ENCODE results near the gene PHC1.
A peak's percentile ranks its signal among the peaks of the same experiment; 100 is the strongest.

PHC1 gene

DNA sequence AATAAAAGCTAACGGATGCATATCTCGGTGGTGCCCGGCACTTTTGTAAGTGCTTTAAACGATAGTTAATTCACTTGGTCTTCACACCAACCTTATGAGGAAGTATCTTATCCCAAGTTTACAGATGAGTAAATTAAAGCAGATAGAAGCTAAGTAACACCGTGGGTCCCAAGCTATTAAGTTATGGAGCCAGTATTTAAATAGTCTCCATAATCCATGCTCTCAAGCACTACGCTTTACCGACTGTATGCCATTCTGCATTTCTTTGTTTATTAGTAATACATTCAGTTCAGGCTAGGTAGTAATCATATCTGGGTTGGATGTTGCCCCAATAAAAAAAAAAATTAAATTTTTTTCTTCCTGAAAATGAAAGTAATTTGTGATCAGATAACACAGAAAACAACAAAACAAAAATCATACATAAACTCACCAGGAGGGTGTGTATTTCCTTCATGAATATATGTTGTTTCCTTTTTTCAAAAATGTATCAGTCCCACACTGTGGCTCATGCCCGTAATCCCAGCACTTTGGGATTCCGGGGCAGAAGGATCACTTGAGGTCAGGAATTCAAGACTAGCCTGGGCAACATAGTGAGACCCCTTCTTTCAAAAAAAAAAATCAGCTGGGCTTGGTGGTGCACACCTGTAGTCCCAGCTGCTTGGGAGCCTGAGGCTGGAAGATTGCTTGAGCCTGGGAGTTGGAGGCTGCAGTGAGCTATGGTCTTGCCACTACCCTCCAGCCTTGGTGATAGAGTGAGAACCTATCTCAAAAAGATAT is 36.6 kb downstream of the PHC1 start:
- WGBS = 56% methylated on average over 6 of the region's 9 CpGs

DNA sequence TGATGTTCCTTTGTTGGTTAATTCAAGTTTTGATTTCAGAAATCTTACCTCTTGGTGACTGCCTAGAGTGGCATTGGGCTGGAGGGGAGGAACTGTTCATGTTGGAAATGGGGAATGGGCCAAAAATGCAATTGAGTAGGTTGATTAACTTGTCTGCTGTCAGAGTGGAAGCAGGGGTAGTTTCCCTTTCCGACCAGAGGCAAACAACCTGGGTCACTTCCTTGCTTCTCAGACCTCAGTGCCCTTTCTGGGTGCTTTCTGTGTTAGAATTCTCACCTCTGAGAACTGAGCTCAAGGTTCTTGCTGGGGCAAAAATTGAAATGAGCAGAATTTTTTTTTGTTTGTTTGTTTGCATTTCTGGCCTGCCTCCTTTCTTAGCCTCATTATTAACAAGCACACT is 37.4 kb downstream of the PHC1 start:
- Histone ChIP-seq H3K27me3 (ENCODE audit: control insufficient read depth in 1 of 2, insufficient read depth in 1 of 2, low read length in 2 of 2) (no peaks in the 10 kb centered on the region), H3K18ac (ENCODE audit: low read depth in 1 of 2, low read length in 2 of 2) (no peak overlapping the region), H3K36me3 (ENCODE audit: control insufficient read depth in 1 of 2, insufficient read depth in 2 of 2, low read depth in 1 of 2, low read length in 2 of 2) (peaks cover 0 to 3% of the 10 kb centered on the region in 2 experiments), H4K8ac (ENCODE audit: low read length) (no peak overlapping the region), H3K27ac (ENCODE audit: low read length, poor library complexity, severe bottlenecking) (no peak overlapping the region), H3K23ac (ENCODE audit: low read length in 2 of 2) (no peak overlapping the region), H3K4me3 (ENCODE audit: insufficient read depth in 1 of 2, low read depth in 1 of 2, low read length in 2 of 2) (no peak overlapping the region), H2BK120ac (ENCODE audit: low read depth, low read length) (no peak overlapping the region), H2BK15ac (ENCODE audit: low read depth, poor library complexity, severe bottlenecking) (no peak overlapping the region), H2AFZ (ENCODE audit: low read depth, low read length) (no peak overlapping the region), H4K91ac (ENCODE audit: low read length) (no peak overlapping the region), H3K4me1 (ENCODE audit: control insufficient read depth, insufficient read depth, low read depth, low read length) (no peaks in the 10 kb centered on the region), H3K79me1 (replicated peaks; ENCODE audit: low read length, poor library complexity, severe bottlenecking) (peaks cover 6% of the 10 kb centered on the region), H2BK12ac (ENCODE audit: low read length in 2 of 2) (no peak overlapping the region), H3K14ac (ENCODE audit: low read length in 2 of 2) (no peak overlapping the region), H3K9me3 (ENCODE audit: control insufficient read depth, low read length) (no peaks in the 10 kb centered on the region), H3K9ac (ENCODE audit: low read length) (no peak overlapping the region), H3K4ac (ENCODE audit: low read depth in 1 of 2, low read length in 2 of 2) (no peak overlapping the region), H2AK5ac (ENCODE audit: low read length, severe bottlenecking) (no peak overlapping the region), H2BK5ac (ENCODE audit: low read depth, low read length, poor library complexity, severe bottlenecking) (no peak overlapping the region), H3K4me2 (ENCODE audit: low read length, poor library complexity, severe bottlenecking) (no peak overlapping the region)
- DNase-seq = no peak
- 100% methylated on average over 1 of the region's 1 CpG for WGBS

More for the DNA sequence above, 36.6 kb downstream of the PHC1 start:
- H4K8ac ChIP-seq (ENCODE audit: low read length) = no peak overlapping the region
- H3K23ac ChIP-seq (ENCODE audit: low read length in 2 of 2) = no peak overlapping the region
- H3K4me1 ChIP-seq (ENCODE audit: control insufficient read depth, insufficient read depth, low read depth, low read length) = no peaks in the 10 kb centered on the region
- no peaks in the 10 kb centered on the region for H3K27me3 ChIP-seq (ENCODE audit: control insufficient read depth in 1 of 2, insufficient read depth in 1 of 2, low read length in 2 of 2)
- no peaks in the 10 kb centered on the region for H3K9me3 ChIP-seq (ENCODE audit: control insufficient read depth, low read length)
- no peak overlapping the region for H3K27ac ChIP-seq (ENCODE audit: low read length, poor library complexity, severe bottlenecking)
- no peak overlapping the region for H2BK15ac ChIP-seq (ENCODE audit: low read depth, poor library complexity, severe bottlenecking)
- peak overlapping the region; percentile 83 for H3K4me2 ChIP-seq (ENCODE audit: low read length, poor library complexity, severe bottlenecking)
- peak overlapping the region in 1 of 2 experiments; percentile 97 for H3K4me3 ChIP-seq (ENCODE audit: insufficient read depth in 1 of 2, low read depth in 1 of 2, low read length in 2 of 2)
- no peak overlapping the region for H2AK5ac ChIP-seq (ENCODE audit: low read length, severe bottlenecking)
- H3K9ac ChIP-seq (ENCODE audit: low read length) = peak overlapping the region; percentile 98
- H2BK5ac ChIP-seq (ENCODE audit: low read depth, low read length, poor library complexity, severe bottlenecking) = no peak overlapping the region
- peaks cover 8% of the 10 kb centered on the region for H3K79me1 ChIP-seq (replicated peaks; ENCODE audit: low read length, poor library complexity, severe bottlenecking)
- no peak overlapping the region for H3K14ac ChIP-seq (ENCODE audit: low read length in 2 of 2)
- no peak overlapping the region for H3K4ac ChIP-seq (ENCODE audit: low read depth in 1 of 2, low read length in 2 of 2)
- no peak overlapping the region for H2AFZ ChIP-seq (ENCODE audit: low read depth, low read length)
- H4K91ac ChIP-seq (ENCODE audit: low read length) = peak overlapping the region; percentile 27
- H3K36me3 ChIP-seq (ENCODE audit: control insufficient read depth in 1 of 2, insufficient read depth in 2 of 2, low read depth in 1 of 2, low read length in 2 of 2) = peaks cover 0 to 6% of the 10 kb centered on the region in 2 experiments
- no peak overlapping the region for H2BK120ac ChIP-seq (ENCODE audit: low read depth, low read length)
- H3K18ac ChIP-seq (ENCODE audit: low read depth in 1 of 2, low read length in 2 of 2) = no peak overlapping the region
- H2BK12ac ChIP-seq (ENCODE audit: low read length in 2 of 2) = no peak overlapping the region
- DNase-seq = peak; percentile 12

DNA sequence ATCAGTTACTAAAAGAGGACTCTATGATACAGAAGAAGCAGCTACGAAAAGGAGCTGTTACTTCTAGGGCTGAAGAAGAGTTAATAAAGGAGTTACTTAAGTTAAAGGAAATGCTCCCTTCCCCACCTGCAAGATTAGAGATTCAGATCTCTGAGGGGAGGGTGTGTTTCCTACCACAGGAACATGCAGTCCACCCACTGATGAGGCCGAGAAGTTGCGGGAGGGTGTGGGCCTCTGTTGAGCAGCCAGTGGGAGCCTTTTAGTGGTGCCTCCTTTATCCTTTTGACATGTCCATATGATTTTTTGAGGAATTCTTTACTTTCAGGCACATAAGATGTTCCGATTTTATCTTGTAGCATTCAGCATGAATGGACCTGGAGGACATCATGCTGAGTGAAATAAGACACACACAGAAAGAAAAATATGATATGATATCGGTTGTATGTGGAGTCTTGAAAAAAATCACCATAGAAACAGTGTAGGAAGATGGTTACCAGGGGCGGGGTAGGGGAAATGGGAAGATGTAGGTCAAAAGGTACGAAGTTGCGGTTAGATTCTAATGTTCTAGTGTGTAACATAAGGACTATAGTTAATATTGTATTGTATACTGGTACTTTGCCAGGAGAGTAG is 39.6 kb downstream of the PHC1 start:
- Histone ChIP-seq H2AK5ac (ENCODE audit: low read length, severe bottlenecking) (no peak overlapping the region), H2BK12ac (ENCODE audit: low read length in 2 of 2) (no peak overlapping the region), H3K14ac (ENCODE audit: low read length in 2 of 2) (no peak overlapping the region), H3K27me3 (ENCODE audit: control insufficient read depth in 1 of 2, insufficient read depth in 1 of 2, low read length in 2 of 2) (no peaks in the 10 kb centered on the region), H3K9me3 (ENCODE audit: control insufficient read depth, low read length) (no peaks in the 10 kb centered on the region), H2AFZ (ENCODE audit: low read depth, low read length) (no peak overlapping the region), H3K4me1 (ENCODE audit: control insufficient read depth, insufficient read depth, low read depth, low read length) (no peaks in the 10 kb centered on the region), H4K8ac (ENCODE audit: low read length) (no peak overlapping the region), H2BK15ac (ENCODE audit: low read depth, poor library complexity, severe bottlenecking) (no peak overlapping the region), H3K9ac (ENCODE audit: low read length) (no peak overlapping the region), H4K91ac (ENCODE audit: low read length) (no peak overlapping the region), H2BK120ac (ENCODE audit: low read depth, low read length) (no peak overlapping the region), H3K23ac (ENCODE audit: low read length in 2 of 2) (no peak overlapping the region), H2BK5ac (ENCODE audit: low read depth, low read length, poor library complexity, severe bottlenecking) (no peak overlapping the region), H3K4ac (ENCODE audit: low read depth in 1 of 2, low read length in 2 of 2) (no peak overlapping the region), H3K36me3 (ENCODE audit: control insufficient read depth in 1 of 2, insufficient read depth in 2 of 2, low read depth in 1 of 2, low read length in 2 of 2) (peaks cover 0 to 3% of the 10 kb centered on the region in 2 experiments), H3K79me1 (replicated peaks; ENCODE audit: low read length, poor library complexity, severe bottlenecking) (peaks cover 6% of the 10 kb centered on the region), H3K4me2 (ENCODE audit: low read length, poor library complexity, severe bottlenecking) (no peak overlapping the region), H3K27ac (ENCODE audit: low read length, poor library complexity, severe bottlenecking) (no peak overlapping the region), H3K18ac (ENCODE audit: low read depth in 1 of 2, low read length in 2 of 2) (no peak overlapping the region), H3K4me3 (ENCODE audit: insufficient read depth in 1 of 2, low read depth in 1 of 2, low read length in 2 of 2) (no peak overlapping the region)
- WGBS = 97% methylated on average over 6 of the region's 8 CpGs
- no peak for DNase-seq

DNA sequence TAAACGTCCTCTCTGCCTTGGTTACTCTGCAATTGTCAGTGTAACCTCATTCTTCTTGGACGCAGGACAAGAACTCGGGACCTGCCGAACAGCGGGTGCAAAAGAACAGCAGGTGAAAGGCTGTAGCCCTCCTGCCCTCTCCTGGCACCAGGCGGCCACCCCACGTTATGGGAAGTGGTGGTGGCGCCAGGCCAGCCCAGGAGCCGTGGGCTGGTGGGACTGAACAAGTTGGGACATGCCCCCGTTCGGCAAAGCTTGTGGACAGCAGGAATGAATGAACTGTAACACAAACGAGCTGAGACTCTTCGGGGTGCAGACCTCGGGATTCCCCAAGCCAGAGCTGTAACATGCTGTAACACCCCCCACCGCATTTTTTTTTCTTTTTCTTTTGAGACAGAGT is 41.8 kb downstream of the PHC1 start:
- Histone ChIP-seq H3K9me3 (ENCODE audit: control insufficient read depth, low read length) (no peaks in the 10 kb centered on the region), H2BK12ac (ENCODE audit: low read length in 2 of 2) (no peak overlapping the region), H2AK5ac (ENCODE audit: low read length, severe bottlenecking) (no peak overlapping the region), H3K4ac (ENCODE audit: low read depth in 1 of 2, low read length in 2 of 2) (no peak overlapping the region), H3K27me3 (ENCODE audit: control insufficient read depth in 1 of 2, insufficient read depth in 1 of 2, low read length in 2 of 2) (no peaks in the 10 kb centered on the region), H2BK15ac (ENCODE audit: low read depth, poor library complexity, severe bottlenecking) (no peak overlapping the region), H3K79me1 (replicated peaks; ENCODE audit: low read length, poor library complexity, severe bottlenecking) (peaks cover 5% of the 10 kb centered on the region), H2BK5ac (ENCODE audit: low read depth, low read length, poor library complexity, severe bottlenecking) (no peak overlapping the region), H2BK120ac (ENCODE audit: low read depth, low read length) (no peak overlapping the region), H3K27ac (ENCODE audit: low read length, poor library complexity, severe bottlenecking) (no peak overlapping the region), H2AFZ (ENCODE audit: low read depth, low read length) (no peak overlapping the region), H3K4me3 (ENCODE audit: insufficient read depth in 1 of 2, low read depth in 1 of 2, low read length in 2 of 2) (no peak overlapping the region), H4K8ac (ENCODE audit: low read length) (peak overlapping the region; percentile 4), H3K14ac (ENCODE audit: low read length in 2 of 2) (no peak overlapping the region), H3K4me2 (ENCODE audit: low read length, poor library complexity, severe bottlenecking) (no peak overlapping the region), H3K4me1 (ENCODE audit: control insufficient read depth, insufficient read depth, low read depth, low read length) (no peaks in the 10 kb centered on the region), H3K36me3 (ENCODE audit: control insufficient read depth in 1 of 2, insufficient read depth in 2 of 2, low read depth in 1 of 2, low read length in 2 of 2) (peaks cover 0 to 3% of the 10 kb centered on the region in 2 experiments), H3K23ac (ENCODE audit: low read length in 2 of 2) (no peak overlapping the region), H4K91ac (ENCODE audit: low read length) (no peak overlapping the region), H3K18ac (ENCODE audit: low read depth in 1 of 2, low read length in 2 of 2) (no peak overlapping the region), H3K9ac (ENCODE audit: low read length) (no peak overlapping the region)
- DNase-seq = no peak
- WGBS = 93% methylated on average over 15 of the region's 15 CpGs
